Uterus (tissue), 4 donors: ENCODE data around the gene NAA35. TPM values are rescaled to one million over a fixed set of nuclear protein-coding genes. Genes with fewer than 3 reads are reported as not detected.

ENCODE experiments used
- DNase-seq, 2 donors: peaks; one replicate each; pipeline ENCODE4 v3.0.0-alpha.2; 2019 to 2020
- H3K27ac ChIP-seq, 2 donors: fragments of 200-600 bp; sonication (generic); 1 replicate in 1 of 2; 2 replicates in 1 of 2; pipeline ENCODE4 v1.5.1; 2016 to 2018
- H3K27me3 ChIP-seq, 2 donors: fragments of 200-600 bp; sonication (generic); one replicate each; pipeline ENCODE4 v1.5.1; 2018 to 2019; ENCODE audit warnings: control low read depth in 1 of 2
- H3K36me3 ChIP-seq, 2 donors: fragments of 200-600 bp; sonication (generic); one replicate each; pipeline ENCODE4 v1.5.1; 2019; ENCODE audit warnings: control low read depth in 1 of 2
- H3K4me1 ChIP-seq, 2 donors: fragments of 200-600 bp; sonication (generic); one replicate each; pipeline ENCODE4 v1.5.1; 2018 to 2019; ENCODE audit warnings: control low read depth in 1 of 2
- H3K4me3 ChIP-seq, 2 donors: fragments of 200-600 bp; sonication (generic); 1 replicate in 1 of 2; 2 replicates in 1 of 2; pipeline ENCODE4 v1.5.1; 2018 to 2019; ENCODE audit warnings: mild to moderate bottlenecking in 1 of 2
- H3K9me3 ChIP-seq, 2 donors: fragments of 200-600 bp; sonication (generic); one replicate each; pipeline ENCODE4 v1.5.1; 2019; ENCODE audit warnings: control low read depth in 1 of 2
- CTCF ChIP-seq, 4 experiments: fragments of 200-600 bp in 2 of 4; fragments of 450-650 bp in 2 of 4; sonication (generic) in 2 of 4; IDR thresholded peaks; one replicate each; pipeline ENCODE4 v1.5.1; 2016 to 2019; ENCODE audit warnings: antibody characterized with exemption in 4 of 4, mild to moderate bottlenecking in 2 of 4, moderate library complexity in 1 of 4
- POLR2A ChIP-seq, 2 donors: fragments of 450-650 bp; IDR thresholded peaks; one replicate each; pipeline ENCODE4 v1.6.1; 2016; ENCODE audit warnings: antibody characterized with exemption in 2 of 2, mild to moderate bottlenecking in 1 of 2, moderate library complexity in 1 of 2
- intact Hi-C: fragments of 100-400 bp; cut with DNase I; formaldehyde crosslinking; loops from one replicate; pipeline ENCODE4 v1.15.1; 2023; ENCODE audit warnings: low total_unique reads
- total RNA-seq, 4 donors: library from RNA; depleted of rRNA in 3 of 4; stranded (reverse); fragments of >200 nt in 3 of 4; gene quantifications; one replicate each; pipeline versions ENCODE4 v1.1.0 to v1.2.4, GENCODE V29; 2014 to 2023
- donor health status: DM: yes; HTN: yes; CAD: no.

NAA35 gene
- total RNA-seq, 4 donors from 2014 or later, result 4.4 to 48.1 (median 19.6) TPM

GRCh38 chr9:85978496-85978895 lies 37.5 kb downstream of the NAA35 start:
- no peak for DNase-seq
- Histone ChIP-seq H3K9me3 (no peaks in the 10 kb centered on the region), H3K4me3 (no peak overlapping the region), H3K27me3 (no peaks in the 10 kb centered on the region), H3K36me3 (no peaks in the 10 kb centered on the region), H3K4me1 (no peaks in the 10 kb centered on the region), H3K27ac (no peak overlapping the region)
- intact Hi-C loops, result no loop called here
- TF ChIP-seq CTCF (IDR thresholded peaks at IDR 0.05), result no peak
- TF ChIP-seq POLR2A (IDR thresholded peaks at IDR 0.05), result no peak

- H3K4me1 ChIP-seq, result no peaks in the 10 kb centered on the region
- TF ChIP-seq POLR2A (IDR thresholded peaks at IDR 0.05), result no peak
- no peak for TF ChIP-seq CTCF (IDR thresholded peaks at IDR 0.05)
- no peak overlapping the region for H3K4me3 ChIP-seq
- intact Hi-C loops, result no loop called here
- no peaks in the 10 kb centered on the region for H3K36me3 ChIP-seq
- no peak overlapping the region for H3K27ac ChIP-seq
- no peaks in the 10 kb centered on the region for H3K27me3 ChIP-seq
- no peaks in the 10 kb centered on the region for H3K9me3 ChIP-seq
- no peak for DNase-seq
These were observed 40.4 kb downstream of the NAA35 start for GRCh38 chr9:85981369-85981768.

- H3K27ac ChIP-seq, result no peak overlapping the region
- no peak for DNase-seq
- TF ChIP-seq CTCF (IDR thresholded peaks at IDR 0.05) (no peak), POLR2A (IDR thresholded peaks at IDR 0.05) (no peak)
- no peaks in the 10 kb centered on the region for H3K36me3 ChIP-seq
- intact Hi-C loops, result no loop called here
- no peaks in the 10 kb centered on the region for H3K27me3 ChIP-seq
- H3K4me3 ChIP-seq, result no peak overlapping the region
- H3K4me1 ChIP-seq, result no peaks in the 10 kb centered on the region
- H3K9me3 ChIP-seq, result no peaks in the 10 kb centered on the region
These were observed 43.5 kb downstream of the NAA35 start for GRCh38 chr9:85984457-85984856.

- TF ChIP-seq CTCF (IDR thresholded peaks at IDR 0.05) (no peak), POLR2A (IDR thresholded peaks at IDR 0.05) (no peak)
- no peak for DNase-seq
- Histone ChIP-seq H3K9me3 (no peaks in the 10 kb centered on the region), H3K36me3 (no peaks in the 10 kb centered on the region), H3K27ac (no peak overlapping the region), H3K4me3 (no peak overlapping the region), H3K27me3 (no peaks in the 10 kb centered on the region), H3K4me1 (no peaks in the 10 kb centered on the region)
- intact Hi-C loops, result no loop called here
These were observed 46.3 kb downstream of the NAA35 start for GRCh38 chr9:85987236-85987635.

GRCh38 chr9:85994191-85994590 lies 53.2 kb downstream of the NAA35 start:
- no peaks in the 10 kb centered on the region for H3K9me3 ChIP-seq
- DNase-seq, result no peak
- H3K36me3 ChIP-seq, result no peaks in the 10 kb centered on the region
- no peaks in the 10 kb centered on the region for H3K4me1 ChIP-seq
- no peak overlapping the region for H3K4me3 ChIP-seq
- no peak for TF ChIP-seq CTCF (IDR thresholded peaks at IDR 0.05)
- no peak for TF ChIP-seq POLR2A (IDR thresholded peaks at IDR 0.05)
- H3K27ac ChIP-seq, result no peak overlapping the region
- H3K27me3 ChIP-seq, result no peaks in the 10 kb centered on the region
- intact Hi-C loops, result no loop called here
